ENCODE data around the gene BOD1.

Gene BOD1

DNA sequence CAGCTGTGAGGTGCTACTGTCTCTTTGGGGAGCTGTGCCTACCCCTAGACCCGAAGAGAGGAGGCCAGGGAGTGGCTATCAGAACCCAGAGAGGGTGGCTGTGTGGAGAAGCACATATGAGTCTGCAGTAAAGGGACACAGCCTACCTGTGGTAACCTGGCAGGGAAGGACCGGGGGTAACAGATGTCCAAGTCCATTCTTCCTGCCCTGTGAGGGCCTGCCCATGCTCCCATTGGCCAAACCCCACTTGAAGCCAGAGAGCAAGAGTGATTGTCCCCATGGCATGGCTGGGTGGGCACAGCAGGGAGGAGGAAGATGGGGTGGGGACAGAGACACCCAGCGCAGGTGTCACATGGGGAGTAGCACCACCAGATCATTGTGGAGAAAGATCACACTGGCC lies 39.3 kb downstream of the BOD1 start:
- DNase-seq (ENCODE audit: low read depth in 2 of 2): no peak

- no peak for DNase-seq (ENCODE audit: low read depth in 2 of 2)
Measured at GRCh38 chr5:173575985-173576384, 40.5 kb downstream of the BOD1 start.

GRCh38 chr5:173574983-173575382 lies 41.5 kb downstream of the BOD1 start:
- no peak for DNase-seq (ENCODE audit: low read depth in 2 of 2)

DNA sequence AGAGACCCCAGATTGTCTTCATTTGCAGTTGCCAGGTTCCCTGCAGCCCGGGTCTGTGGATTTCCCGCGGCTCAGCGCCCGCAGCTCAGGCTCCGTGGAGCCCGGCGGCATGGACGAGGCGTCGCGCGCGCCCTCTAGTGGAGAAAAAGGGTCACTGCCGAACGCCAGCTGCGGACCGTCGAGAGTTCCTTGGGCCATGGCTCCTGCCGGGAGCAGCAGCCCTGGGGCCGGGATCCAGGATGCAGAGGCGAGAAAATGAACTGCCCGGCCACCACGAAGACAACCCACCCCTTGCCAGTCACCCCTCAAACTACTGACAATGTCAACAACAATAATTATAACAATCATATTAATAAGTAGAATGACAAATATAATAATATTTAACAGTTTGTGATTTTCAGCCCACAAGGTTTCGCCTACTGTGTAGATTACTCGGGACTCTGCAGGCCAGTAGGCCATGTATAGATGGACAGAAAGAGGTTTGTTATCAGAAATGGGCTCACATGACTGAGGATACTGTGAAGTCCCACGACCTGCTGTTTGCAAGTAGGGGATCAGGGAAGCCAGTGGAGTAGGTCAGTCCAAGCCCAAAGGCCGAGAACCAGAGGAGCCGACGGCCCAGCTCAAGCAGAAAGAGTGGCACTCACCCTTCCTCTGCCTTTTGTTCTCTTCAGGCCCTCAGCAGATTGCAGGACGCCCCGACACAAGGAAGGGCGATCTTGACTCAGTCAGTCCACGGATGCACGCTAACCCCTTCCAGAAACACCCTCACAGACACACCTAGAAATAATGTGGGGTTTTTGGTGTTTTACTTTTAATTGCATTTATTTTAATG lies 43.1 kb downstream of the BOD1 start:
- peak; percentile 39 to 42 for DNase-seq (ENCODE audit: low read depth in 2 of 2)

GRCh38 chr5:173572431-173573125 lies 43.9 kb downstream of the BOD1 start:
- no peak for DNase-seq (ENCODE audit: low read depth in 2 of 2)

DNA sequence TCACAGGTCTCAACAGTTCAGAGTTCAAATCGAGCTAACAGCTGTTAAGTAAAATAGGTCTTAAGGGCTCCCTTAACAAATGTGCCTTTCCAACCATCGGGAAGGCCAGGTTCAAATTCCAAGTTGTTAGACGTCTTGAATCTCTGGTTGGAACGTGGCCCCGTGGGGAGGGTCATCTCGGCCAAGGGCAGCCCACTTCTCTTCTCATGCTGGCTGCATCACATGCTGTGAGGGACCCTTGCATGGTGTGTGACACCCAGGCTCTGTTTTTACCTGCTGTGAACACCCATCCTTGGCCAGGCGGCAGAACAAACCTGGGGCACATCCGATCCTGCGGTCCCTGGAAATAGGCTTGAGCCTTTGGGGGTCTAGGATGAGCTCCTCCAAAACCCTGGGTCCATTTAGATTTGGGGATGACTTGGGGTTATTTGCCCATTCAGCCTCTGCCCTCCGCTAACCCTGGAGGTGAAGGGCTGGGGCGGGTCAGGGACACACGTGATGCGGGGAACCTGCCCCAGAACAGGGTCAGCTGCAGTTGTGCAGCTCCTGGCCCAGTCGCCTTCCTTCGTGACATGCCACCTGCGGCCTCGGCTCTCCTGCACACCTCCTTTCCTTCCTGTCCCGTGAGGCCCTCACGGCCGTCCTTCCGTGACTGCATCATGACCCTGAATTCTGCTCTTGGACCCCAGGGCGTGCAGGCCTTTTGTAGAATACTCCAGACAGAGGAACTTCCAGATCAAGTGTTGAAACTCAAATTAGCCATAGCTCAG lies 45.9 kb downstream of the BOD1 start:
- no peak for DNase-seq (ENCODE audit: low read depth in 2 of 2)

DNA sequence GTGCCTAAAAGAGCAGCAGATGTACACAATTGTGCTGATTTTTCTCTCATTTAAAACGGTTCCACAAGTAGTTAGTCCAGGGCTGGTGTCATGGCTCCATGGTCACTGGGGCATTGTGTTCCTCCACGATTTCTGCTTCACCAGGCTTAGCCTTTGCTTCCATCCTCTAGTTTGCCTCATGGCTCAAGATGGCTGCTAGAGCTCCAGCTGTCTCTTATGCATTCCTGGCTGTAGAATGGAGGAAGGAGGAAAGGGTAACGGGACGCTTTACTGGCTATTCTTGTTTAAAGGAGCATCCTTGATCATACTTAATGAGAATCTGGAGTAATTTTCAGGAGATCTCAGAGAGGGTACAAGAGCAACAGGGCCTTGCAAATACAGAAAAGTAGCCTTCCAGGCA lies 47.7 kb downstream of the BOD1 start:
- no peak for DNase-seq (ENCODE audit: low read depth in 2 of 2)

- no peak for DNase-seq (ENCODE audit: low read depth in 2 of 2)
Measured at GRCh38 chr5:173568128-173568527, 48.3 kb downstream of the BOD1 start.

- no peak for DNase-seq (ENCODE audit: low read depth in 2 of 2)
Measured at GRCh38 chr5:173567548-173567947, 48.9 kb downstream of the BOD1 start.

GRCh38 chr5:173565491-173566072 lies 50.9 kb downstream of the BOD1 start:
- DNase-seq (ENCODE audit: low read depth in 2 of 2): no peak

- no peak for DNase-seq (ENCODE audit: low read depth in 2 of 2)
Measured at GRCh38 chr5:173564106-173564505, 52.3 kb downstream of the BOD1 start.

DNA sequence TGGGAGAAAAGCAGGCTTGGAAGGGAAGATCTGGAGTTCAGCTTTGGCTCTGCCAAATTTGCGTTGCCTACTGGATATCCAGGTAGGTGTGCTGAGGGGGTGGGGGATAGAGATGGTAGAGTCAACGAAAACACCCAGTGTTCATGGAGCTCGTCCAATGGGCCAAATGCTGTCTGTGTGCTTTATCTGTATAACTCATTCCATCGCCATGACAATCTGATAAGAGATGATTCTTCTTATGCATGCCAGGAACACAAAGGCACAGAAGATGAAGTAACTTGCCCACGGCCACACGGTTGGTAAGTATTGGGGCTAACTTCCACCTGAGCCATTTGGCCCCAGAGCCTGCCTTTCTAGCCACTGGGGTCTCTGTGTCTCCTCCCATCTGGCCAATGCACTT lies 53.2 kb downstream of the BOD1 start:
- no peak for DNase-seq (ENCODE audit: low read depth in 2 of 2)

- DNase-seq (ENCODE audit: low read depth in 2 of 2): no peak
Measured at GRCh38 chr5:173562451-173562850, 54.0 kb downstream of the BOD1 start.
